Body of pancreas (tissue), 4 donors: ENCODE data around the gene SYCP3. TPM values are rescaled to one million over a fixed set of nuclear protein-coding genes. Genes with fewer than 3 reads are reported as not detected.

Source experiments
- ATAC-seq: fragments of 150-250 bp; one replicate; pipeline ENCODE4 v1.9.1; 2016
- DNase-seq, 4 donors: peaks; one replicate each; pipeline ENCODE4 v3.0.0-alpha.2; 2019
- H3K27ac ChIP-seq, 4 donors: fragments of 200-600 bp; sonication (generic); 1 replicate in 3 of 4; 2 replicates in 1 of 4; pipeline versions ENCODE4 v1.5.1 to v1.6.1; 2016 to 2019; ENCODE audit warnings: mild to moderate bottlenecking in 1 of 4, mixed read lengths in 1 of 4, moderate library complexity in 1 of 4
- H3K27me3 ChIP-seq, 2 donors: fragments of 200-600 bp; sonication (generic); one replicate each; pipeline ENCODE4 v1.6.0; 2016; ENCODE audit warnings: mild to moderate bottlenecking in 1 of 2
- H3K36me3 ChIP-seq, 2 donors: fragments of 200-600 bp; sonication (generic); replicated peaks in 1 of 2; 2 replicates each; pipeline ENCODE4 v1.5.1; 2016; ENCODE audit warnings: low read depth in 2 of 2; ENCODE audit not compliant: insufficient read depth in 1 of 2
- H3K4me1 ChIP-seq: fragments of 200-600 bp; sonication (generic); one replicate; pipeline ENCODE4 v1.6.0; 2016
- H3K4me3 ChIP-seq, 2 donors: fragments of 200-600 bp; sonication (generic); 1 replicate in 1 of 2; 2 replicates in 1 of 2; pipeline ENCODE4 v1.5.1; 2016 to 2019
- H3K9me3 ChIP-seq, 3 donors: fragments of 200-600 bp; sonication (generic); 1 replicate in 2 of 3; 2 replicates in 1 of 3; pipeline ENCODE4 v1.5.1; 2016
- CTCF ChIP-seq, 7 experiments: fragments of 450-650 bp in 4 of 7; fragments of 200-600 bp in 3 of 7; sonication (generic) in 3 of 7; IDR thresholded peaks; one replicate each; pipeline ENCODE4 v1.5.1; 2016 to 2019; ENCODE audit warnings: antibody characterized with exemption in 7 of 7
- POLR2A ChIP-seq, 3 donors: fragments of 450-650 bp; IDR thresholded peaks; one replicate each; pipeline ENCODE4 v1.6.1; 2016; ENCODE audit warnings: antibody characterized with exemption in 3 of 3, mild to moderate bottlenecking in 2 of 3
- WGBS, 2 donors: methylation state at CpG; one replicate each; pipeline ENCODE4 v1.1.5; 2017; 5-methylcytosine and 5-hydroxymethylcytosine counted together
- intact Hi-C: fragments of 100-400 bp; cut with DNase I; formaldehyde crosslinking; loops from one replicate; pipeline ENCODE4 v1.15.1; 2023
- total RNA-seq, 2 donors: library from RNA; depleted of rRNA; stranded (reverse); fragments of >200 nt; gene quantifications; one replicate each; pipeline ENCODE4 v1.1.0, GENCODE V29; 2016

Gene SYCP3
- total RNA-seq, 2 donors from 2014 or later = 0.26 TPM; not detected in 1

- ATAC-seq (no peak), DNase-seq (no peak)
- H3K4me1 ChIP-seq = no peaks in the 10 kb centered on the region
- TF ChIP-seq POLR2A (IDR thresholded peaks at IDR 0.05) = no peak
- TF ChIP-seq CTCF (IDR thresholded peaks at IDR 0.05) = no peak
- H3K27me3 ChIP-seq = no peaks in the 10 kb centered on the region
- intact Hi-C loops = no loop called here
- H3K4me3 ChIP-seq = no peak overlapping the region
- no peaks in the 10 kb centered on the region for H3K36me3 ChIP-seq
- H3K9me3 ChIP-seq = no peaks in the 10 kb centered on the region
- 86 to 87% methylated on average over 3 of the region's 3 CpGs for WGBS, 2 donors
- H3K27ac ChIP-seq = no peak overlapping the region
Measured at GRCh38 chr12:101782273-101782731, 43.0 kb upstream of the SYCP3 start.

- 82 to 84% methylated on average over 3 of the region's 3 CpGs for WGBS, 2 donors
- no peaks in the 10 kb centered on the region for H3K4me1 ChIP-seq
- no peak overlapping the region for H3K4me3 ChIP-seq
- H3K27ac ChIP-seq = no peak overlapping the region
- no peaks in the 10 kb centered on the region for H3K27me3 ChIP-seq
- intact Hi-C loops = no loop called here
- no peak for DNase-seq
- H3K9me3 ChIP-seq = no peaks in the 10 kb centered on the region
- no peak for ATAC-seq
- no peaks in the 10 kb centered on the region for H3K36me3 ChIP-seq
- TF ChIP-seq POLR2A (IDR thresholded peaks at IDR 0.05) = no peak
- TF ChIP-seq CTCF (IDR thresholded peaks at IDR 0.05) = no peak
Measured at GRCh38 chr12:101781834-101782233, 42.6 kb upstream of the SYCP3 start.

DNA sequence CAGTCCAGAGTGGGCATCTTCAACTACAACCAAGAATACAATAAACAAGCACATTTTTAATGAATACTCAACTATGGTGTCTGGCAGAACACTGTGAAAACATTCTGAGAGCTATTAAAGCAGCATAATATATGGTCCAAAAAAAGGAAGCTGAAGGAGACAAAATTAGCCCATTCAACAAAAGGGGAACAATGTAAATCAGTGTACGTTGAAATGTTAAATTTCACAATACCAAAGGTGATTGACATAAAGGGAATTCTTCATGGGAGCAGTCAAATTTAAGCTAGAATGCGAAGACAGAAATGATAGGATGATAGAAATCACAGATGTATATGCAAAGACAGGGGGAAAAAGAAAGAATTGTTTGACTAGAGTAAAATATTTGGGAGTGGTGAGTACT lies 41.3 kb upstream of the SYCP3 start:
- Histone ChIP-seq H3K27me3 (no peaks in the 10 kb centered on the region), H3K36me3 (peaks cover 0 to 2% of the 10 kb centered on the region in 2 donors), H3K9me3 (no peaks in the 10 kb centered on the region), H3K27ac (no peak overlapping the region), H3K4me1 (no peaks in the 10 kb centered on the region), H3K4me3 (no peak overlapping the region)
- WGBS, 2 donors = 79 to 84% methylated on average over 2 of the region's 2 CpGs
- no peak for TF ChIP-seq CTCF (IDR thresholded peaks at IDR 0.05)
- no peak for TF ChIP-seq POLR2A (IDR thresholded peaks at IDR 0.05)
- intact Hi-C loops = no loop called here
- ATAC-seq (no peak), DNase-seq (no peak)

DNA sequence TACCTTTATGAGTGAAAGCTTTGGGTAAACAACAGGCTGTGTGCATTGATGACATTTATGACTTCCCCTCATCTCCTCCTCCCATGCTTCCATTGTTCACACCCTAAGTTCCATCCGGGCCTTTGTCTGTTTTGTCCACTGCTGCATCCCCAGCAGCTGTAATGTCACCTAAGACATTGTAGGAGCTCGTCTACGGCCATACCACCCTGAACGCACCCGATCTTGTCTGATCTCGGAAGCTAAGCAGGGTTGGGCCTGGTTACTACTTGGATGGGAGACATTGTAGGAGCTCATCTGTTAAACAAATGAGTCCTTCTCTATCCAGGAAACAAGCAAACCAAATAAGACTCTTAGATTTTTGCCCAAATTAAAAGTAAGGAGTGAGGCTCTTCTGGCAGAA lies 40.4 kb upstream of the SYCP3 start:
- intact Hi-C loops = loop anchor here (5.0 kb wide), 1 partner anchor 58 kb away; no protein-coding TSS in a partner anchor
- ATAC-seq (no peak), DNase-seq (no peak)
- H3K4me1 ChIP-seq = no peaks in the 10 kb centered on the region
- TF ChIP-seq POLR2A (IDR thresholded peaks at IDR 0.05) (no peak), CTCF (IDR thresholded peaks at IDR 0.05) (no peak)
- H3K27ac ChIP-seq = no peak overlapping the region
- H3K27me3 ChIP-seq = no peaks in the 10 kb centered on the region
- peaks cover 0 to 2% of the 10 kb centered on the region in 2 donors for H3K36me3 ChIP-seq
- no peak overlapping the region for H3K4me3 ChIP-seq
- H3K9me3 ChIP-seq = no peaks in the 10 kb centered on the region
- WGBS, 2 donors = 91 to 95% methylated on average over 6 of the region's 6 CpGs

DNA sequence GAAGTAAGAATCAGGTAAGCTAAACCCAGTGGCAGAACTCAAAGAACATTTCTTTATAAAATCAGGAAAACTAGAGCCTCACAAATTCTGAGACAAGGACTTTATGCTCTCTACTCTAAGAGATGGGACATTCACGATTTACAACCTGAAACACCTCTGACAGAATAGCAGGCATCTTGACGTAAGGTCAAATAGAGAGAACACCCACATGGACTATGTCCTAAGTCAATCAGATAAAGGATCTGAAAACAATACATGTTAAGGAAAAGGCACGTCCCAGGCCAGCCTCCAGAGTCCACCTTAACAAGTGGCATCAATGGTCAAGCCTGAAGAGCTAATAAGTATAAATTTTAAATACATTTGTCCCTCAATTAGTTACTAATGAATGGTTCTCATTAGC lies 39.9 kb upstream of the SYCP3 start:
- Histone ChIP-seq H3K36me3 (peaks cover 0 to 2% of the 10 kb centered on the region in 2 donors), H3K4me1 (no peaks in the 10 kb centered on the region), H3K4me3 (no peak overlapping the region), H3K27me3 (no peaks in the 10 kb centered on the region), H3K27ac (no peak overlapping the region), H3K9me3 (no peaks in the 10 kb centered on the region)
- no peak for TF ChIP-seq POLR2A (IDR thresholded peaks at IDR 0.05)
- TF ChIP-seq CTCF (IDR thresholded peaks at IDR 0.05) = no peak
- intact Hi-C loops = loop anchor here (5.0 kb wide), 1 partner anchor 58 kb away; no protein-coding TSS in a partner anchor
- WGBS, 2 donors = 64 to 69% methylated on average over 3 of the region's 3 CpGs
- ATAC-seq = no peak
- no peak for DNase-seq
